Caco-2 (cell line): ENCODE results near the gene GCKR. TPM values are rescaled to one million over a fixed set of nuclear protein-coding genes. Genes with fewer than 3 reads are reported as not detected.

ENCODE experiments used
- BruUV-seq: library from RNA; stranded (reverse); fragments of 400-500 nt; replicated peaks from 2 replicates; lab custom pipeline; 2021; lab: Mats Ljungman, UMichigan
- CTCF ChIA-PET: fragments of 300-600 bp; sonication (Branson Sonifier 250); formaldehyde crosslinking; loops from one replicate; lab custom pipeline; 2022; ENCODE audit warnings: antibody characterized with exemption; lab: Charles Lee
- POLR2A ChIA-PET: fragments of 300-600 bp; sonication (Branson Sonifier 250); formaldehyde crosslinking; loops from one replicate; lab custom pipeline; 2022; ENCODE audit warnings: antibody characterized with exemption; lab: Charles Lee
- DNase-seq, 2 experiments: peaks; one replicate each; pipeline versions ENCODE4 v3.0.0 to v3.0.0-alpha.2; 2020 to 2022
- H3K27me3 ChIP-seq: replicated peaks from 2 replicates; pipeline ENCODE4 v1.6.0; 2011; ENCODE audit warnings: low read length; ENCODE audit not compliant: control insufficient read depth, insufficient read depth
- H3K36me3 ChIP-seq: 2 replicates; pipeline ENCODE4 v1.5.1; 2011; ENCODE audit warnings: low read length; ENCODE audit not compliant: control insufficient read depth, insufficient read depth
- H3K4me1 ChIP-seq: fragments of 250-450 bp; sonication (Bioruptor Pico); 2 replicates; pipeline ENCODE4 v1.5.1; 2020; ENCODE audit warnings: mild to moderate bottlenecking
- H3K4me3 ChIP-seq: 2 replicates; pipeline ENCODE4 v1.5.1; 2011; ENCODE audit warnings: low read depth, mild to moderate bottlenecking, control low read depth, low read length
- H3K9me3 ChIP-seq: fragments of 250-450 bp; sonication (Bioruptor Pico); 2 replicates; pipeline ENCODE4 v1.5.1; 2020; ENCODE audit warnings: mild to moderate bottlenecking, moderate library complexity
- H3K27ac Mint-ChIP-seq: one replicate; pipeline ENCODE4 v1.8.0; 2022; ENCODE audit warnings: mixed read lengths; ENCODE audit not compliant: unreplicated experiment
- H3K27me3 Mint-ChIP-seq: one replicate; pipeline ENCODE4 v1.8.0; 2022; ENCODE audit warnings: mixed read lengths; ENCODE audit not compliant: insufficient read depth, unreplicated experiment
- H3K36me3 Mint-ChIP-seq: one replicate; pipeline ENCODE4 v1.8.0; 2022; ENCODE audit warnings: mild to moderate bottlenecking, mixed read lengths; ENCODE audit not compliant: insufficient read depth, unreplicated experiment
- H3K4me1 Mint-ChIP-seq: one replicate; pipeline ENCODE4 v1.8.0; 2022; ENCODE audit warnings: low read depth, mixed read lengths; ENCODE audit not compliant: unreplicated experiment
- H3K4me3 Mint-ChIP-seq: one replicate; pipeline ENCODE4 v1.8.0; 2022; ENCODE audit warnings: mild to moderate bottlenecking, moderate library complexity, mixed read lengths; ENCODE audit not compliant: unreplicated experiment
- H3K9me3 Mint-ChIP-seq: one replicate; pipeline ENCODE4 v1.8.0; 2022; ENCODE audit warnings: mixed read lengths; ENCODE audit not compliant: unreplicated experiment
- intact Hi-C: fragments of 100-400 bp; cut with micrococcal nuclease; formaldehyde crosslinking; loops from one replicate; pipeline ENCODE4 v1.10.0; 2022; ENCODE audit not compliant: unreplicated experiment
- total RNA-seq: library from RNA; stranded (reverse); gene quantifications from 2 replicates; pipeline ENCODE4 v1.2.3, GENCODE V29; 2022
- TF ChIP-seq, protein P1 (sequence below), 2 experiments: fragments of 200-600 bp in 1 of 2; IDR thresholded peaks; 1 replicate in 1 of 2; 2 replicates in 1 of 2; pipeline versions ENCODE4 v1.5.1 to v1.8.0; 2011 to 2022; ENCODE audit warnings: antibody characterized with exemption in 1 of 2, control low read depth in 1 of 2, inconsistent platforms in 1 of 2, low read depth in 1 of 2, low read length in 1 of 2, mild to moderate bottlenecking in 1 of 2, moderate library complexity in 1 of 2; ENCODE audit not compliant: insufficient read depth in 1 of 2, severe bottlenecking in 1 of 2, unreplicated experiment in 1 of 2

The GCKR gene
- total RNA-seq, 1 experiment from 2014 or later, result not detected

DNA sequence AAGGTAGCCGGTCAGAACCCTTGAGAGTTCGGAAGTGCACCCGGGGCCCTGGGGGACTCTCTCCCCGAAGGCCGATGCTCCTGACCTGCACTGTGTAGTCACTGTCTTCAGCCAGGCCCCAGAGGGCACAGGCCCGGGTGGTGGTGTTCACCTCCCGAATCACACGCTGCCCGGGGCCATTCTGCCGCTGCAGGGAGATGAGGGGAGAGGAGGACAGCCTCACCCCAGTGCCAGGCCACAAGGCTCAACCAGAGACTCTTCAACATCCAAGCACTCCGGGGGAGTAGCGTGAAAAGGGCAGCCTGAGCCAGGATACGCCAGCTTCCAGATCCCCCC, 2.7 kb upstream of the GCKR start:
- Histone ChIP-seq H3K36me3 (no peaks in the 10 kb centered on the region), H3K4me3 (no peak overlapping the region), H3K27me3 (no peaks in the 10 kb centered on the region), H3K4me1 (peaks cover 28% of the 10 kb centered on the region; the same call in 1 of the 2 replicates), H3K9me3 (no peaks in the 10 kb centered on the region)
- ChIA-PET CTCF (no interaction called here), POLR2A (no interaction called here)
- Mint-ChIP-seq H3K4me1 (peaks cover 14% of the 10 kb centered on the region), H3K36me3 (peaks cover 7% of the 10 kb centered on the region), H3K27me3 (peaks cover 2% of the 10 kb centered on the region), H3K27ac (no peak overlapping the region), H3K9me3 (no peaks in the 10 kb centered on the region), H3K4me3 (peak overlapping the region; percentile 63)
- no TSS peak for BruUV-seq
- TF ChIP-seq, protein P1, sequence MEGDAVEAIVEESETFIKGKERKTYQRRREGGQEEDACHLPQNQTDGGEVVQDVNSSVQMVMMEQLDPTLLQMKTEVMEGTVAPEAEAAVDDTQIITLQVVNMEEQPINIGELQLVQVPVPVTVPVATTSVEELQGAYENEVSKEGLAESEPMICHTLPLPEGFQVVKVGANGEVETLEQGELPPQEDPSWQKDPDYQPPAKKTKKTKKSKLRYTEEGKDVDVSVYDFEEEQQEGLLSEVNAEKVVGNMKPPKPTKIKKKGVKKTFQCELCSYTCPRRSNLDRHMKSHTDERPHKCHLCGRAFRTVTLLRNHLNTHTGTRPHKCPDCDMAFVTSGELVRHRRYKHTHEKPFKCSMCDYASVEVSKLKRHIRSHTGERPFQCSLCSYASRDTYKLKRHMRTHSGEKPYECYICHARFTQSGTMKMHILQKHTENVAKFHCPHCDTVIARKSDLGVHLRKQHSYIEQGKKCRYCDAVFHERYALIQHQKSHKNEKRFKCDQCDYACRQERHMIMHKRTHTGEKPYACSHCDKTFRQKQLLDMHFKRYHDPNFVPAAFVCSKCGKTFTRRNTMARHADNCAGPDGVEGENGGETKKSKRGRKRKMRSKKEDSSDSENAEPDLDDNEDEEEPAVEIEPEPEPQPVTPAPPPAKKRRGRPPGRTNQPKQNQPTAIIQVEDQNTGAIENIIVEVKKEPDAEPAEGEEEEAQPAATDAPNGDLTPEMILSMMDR (IDR thresholded peaks at IDR 0.05; ENCODE audit: insufficient read depth in 1 of 2, low read depth in 1 of 2, low read length in 1 of 2, severe bottlenecking in 1 of 2, unreplicated experiment in 1 of 2), result no peak
- intact Hi-C loops, result loop anchor here (10.0 kb wide), 1 partner anchor 89 kb away; the partner anchor contains the start of gene PPM1G
- no peak for DNase-seq

DNA sequence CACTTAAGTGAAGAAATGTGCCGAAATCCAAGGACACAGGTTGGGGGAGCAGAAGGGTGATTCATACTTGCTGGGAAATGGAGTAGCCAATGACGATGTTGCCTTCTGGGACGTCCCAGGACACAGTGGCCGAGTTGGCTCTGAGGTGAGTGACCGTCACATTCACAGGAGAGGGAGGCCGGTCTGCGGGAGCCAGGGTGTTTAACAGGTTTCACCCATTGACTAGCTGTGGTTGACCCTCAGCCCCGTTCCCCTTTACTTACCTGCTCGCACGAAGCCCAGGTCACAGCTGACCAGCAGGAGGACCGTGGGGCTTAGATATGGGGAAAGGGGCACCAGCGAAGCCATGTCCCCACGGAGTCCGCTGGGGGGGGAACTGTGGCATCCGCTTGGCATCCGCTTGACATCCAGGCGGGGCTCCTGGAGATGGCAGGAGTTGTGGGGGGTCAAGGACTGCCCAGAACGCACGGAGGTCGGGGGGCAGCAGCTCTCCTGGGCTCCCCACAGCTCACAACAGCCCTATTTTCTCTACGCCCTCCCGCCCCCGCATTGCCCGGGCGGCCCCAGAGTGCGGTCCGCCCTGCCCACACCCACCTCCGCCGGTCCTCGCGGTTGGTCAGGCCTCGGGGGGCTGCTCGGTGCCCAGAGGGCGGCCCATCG, 2.2 kb upstream of the GCKR start:
- POLR2A ChIA-PET, result no interaction called here
- H3K4me1 Mint-ChIP-seq, result peaks cover 14% of the 10 kb centered on the region
- Histone ChIP-seq H3K4me1 (peaks cover 28% of the 10 kb centered on the region; the same call in 1 of the 2 replicates), H3K9me3 (no peaks in the 10 kb centered on the region), H3K4me3 (peak overlapping the region; percentile 68), H3K27me3 (no peaks in the 10 kb centered on the region), H3K36me3 (no peaks in the 10 kb centered on the region)
- peak in 1 of 2 experiments; percentile 16 for DNase-seq
- H3K27me3 Mint-ChIP-seq, result peaks cover 5% of the 10 kb centered on the region
- intact Hi-C loops, result loop anchor here (10.0 kb wide), 1 partner anchor 90 kb away; the partner anchor contains the start of gene PPM1G
- H3K4me3 Mint-ChIP-seq, result peak overlapping the region; percentile 63
- H3K9me3 Mint-ChIP-seq, result no peaks in the 10 kb centered on the region
- no TSS peak for BruUV-seq
- H3K27ac Mint-ChIP-seq, result no peak overlapping the region
- peaks cover 6% of the 10 kb centered on the region for H3K36me3 Mint-ChIP-seq
- CTCF ChIA-PET, result no interaction called here
- TF ChIP-seq, protein P1 (IDR thresholded peaks at IDR 0.05; ENCODE audit: insufficient read depth in 1 of 2, low read depth in 1 of 2, low read length in 1 of 2, severe bottlenecking in 1 of 2, unreplicated experiment in 1 of 2), result no peak

DNA sequence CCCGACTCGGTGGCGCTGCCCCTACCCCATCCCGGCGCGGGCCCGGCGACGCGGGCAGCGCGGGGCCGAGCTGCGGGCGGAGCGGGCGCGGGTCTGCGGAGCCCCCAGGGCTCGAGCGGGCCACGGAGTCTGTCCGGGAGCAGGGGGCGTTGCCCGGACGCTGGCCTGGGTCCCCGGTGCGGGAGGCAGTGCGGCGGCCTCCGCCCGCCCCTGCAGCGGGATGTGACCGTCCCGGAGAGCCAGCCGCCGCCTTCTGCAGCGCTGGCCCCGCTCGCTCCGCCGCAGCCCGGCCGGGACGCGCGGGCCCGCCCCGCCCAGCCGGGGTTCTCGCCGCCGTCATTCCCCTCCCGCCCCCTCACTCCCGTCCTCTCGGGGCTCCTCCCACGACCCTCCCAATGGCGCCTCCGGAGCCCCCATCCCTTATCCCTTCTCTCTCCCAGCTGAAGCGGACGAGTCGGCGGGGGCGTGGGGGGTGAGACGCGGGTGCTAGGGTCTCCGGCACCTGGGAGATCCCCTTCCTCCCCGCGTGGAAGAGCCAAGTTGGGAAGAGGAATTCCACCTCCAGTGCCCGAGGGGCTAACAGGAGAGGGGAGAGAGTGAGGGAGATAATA, 1.6 kb upstream of the GCKR start, which contains the start of gene FNDC4:
Gene FNDC4, minus strand, starts transcription at position 257 of the 611 bp plus-strand sequence. CDS start 521 bp downstream, outside the sequence.
- DNase-seq, result peak in 1 of 2 experiments; percentile 60
- Histone ChIP-seq H3K9me3 (no peaks in the 10 kb centered on the region), H3K4me3 (peak within 1 kb of the TSS; percentile 68), H3K36me3 (no peaks in the 10 kb centered on the region), H3K4me1 (peaks cover 27% of the 10 kb centered on the region; the same call in 1 of the 2 replicates), H3K27me3 (no peaks in the 10 kb centered on the region)
- peak within 1 kb of the TSS; percentile 14 for H3K27ac Mint-ChIP-seq
- H3K9me3 Mint-ChIP-seq, result no peaks in the 10 kb centered on the region
- TF ChIP-seq, protein P1 (IDR thresholded peaks at IDR 0.05; ENCODE audit: insufficient read depth in 1 of 2, low read depth in 1 of 2, low read length in 1 of 2, severe bottlenecking in 1 of 2, unreplicated experiment in 1 of 2), result no peak
- intact Hi-C loops, result loop anchor here (10.0 kb wide), 1 partner anchor 90 kb away; the partner anchor contains the start of gene PPM1G
- peaks cover 6% of the 10 kb centered on the region for H3K27me3 Mint-ChIP-seq
- H3K4me1 Mint-ChIP-seq, result peaks cover 10% of the 10 kb centered on the region
- BruUV-seq, result no TSS peak
- H3K36me3 Mint-ChIP-seq, result no peaks in the 10 kb centered on the region
- ChIA-PET POLR2A (no interaction called here), CTCF (no interaction called here)
- peak within 1 kb of the TSS; percentile 88 for H3K4me3 Mint-ChIP-seq
